Panc1 (cell line): ENCODE measurements around the gene NAA80.

Experiments used
- POLR2AphosphoS5 ChIP-seq: IDR thresholded peaks from 2 replicates; pipeline ENCODE4 v1.6.1; 2012; ENCODE audit warnings: mild to moderate bottlenecking, low read depth, low read length, moderate library complexity
- TF ChIP-seq, protein P1 (sequence below): fragments of 450-650 bp; IDR thresholded peaks from 2 replicates; pipeline ENCODE4 v1.5.1; 2017; ENCODE audit warnings: mild to moderate bottlenecking
- TF ChIP-seq, protein P2 (sequence below), 2 experiments: IDR thresholded peaks; 2 replicates each; pipeline ENCODE4 v1.6.1; 2011 to 2012; ENCODE audit warnings: low read depth in 2 of 2, control low read depth in 1 of 2, low read length in 1 of 2, mild to moderate bottlenecking in 1 of 2, moderate library complexity in 1 of 2; ENCODE audit not compliant: insufficient read depth in 1 of 2

DNA sequence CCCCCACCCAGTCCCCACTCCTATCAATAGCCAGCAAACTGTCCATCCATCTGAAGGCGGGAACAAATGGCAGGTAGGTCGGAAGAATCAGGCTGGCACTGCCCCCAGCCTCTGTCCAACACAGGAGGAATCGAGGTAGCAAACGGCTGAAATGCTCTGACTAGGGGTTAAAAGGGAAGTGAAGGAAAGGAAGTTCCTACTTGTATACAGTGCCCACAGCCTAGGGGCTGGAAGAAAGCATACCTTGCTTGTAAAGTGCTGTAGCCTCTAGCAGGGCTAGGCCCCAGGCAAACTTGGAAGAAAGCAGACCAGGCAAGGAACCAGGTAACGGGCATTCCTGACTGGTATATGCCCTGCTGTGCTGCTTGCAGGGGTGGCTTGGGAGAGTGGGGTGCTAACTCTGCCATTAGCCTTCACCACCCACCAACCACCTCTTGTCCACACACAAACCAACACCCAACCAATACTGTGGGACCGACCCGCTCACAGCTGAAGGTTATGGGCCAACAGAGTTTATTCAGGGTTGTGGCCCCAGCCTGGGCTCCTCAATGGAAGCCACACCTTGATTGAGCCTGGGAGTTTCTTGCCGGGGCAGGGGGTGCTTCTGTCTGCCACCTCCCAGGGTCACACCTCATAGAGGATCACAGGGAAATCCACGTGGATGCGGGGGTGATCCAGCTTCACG lies 26.4 kb upstream of the NAA80 start:
- TF ChIP-seq, protein P1, sequence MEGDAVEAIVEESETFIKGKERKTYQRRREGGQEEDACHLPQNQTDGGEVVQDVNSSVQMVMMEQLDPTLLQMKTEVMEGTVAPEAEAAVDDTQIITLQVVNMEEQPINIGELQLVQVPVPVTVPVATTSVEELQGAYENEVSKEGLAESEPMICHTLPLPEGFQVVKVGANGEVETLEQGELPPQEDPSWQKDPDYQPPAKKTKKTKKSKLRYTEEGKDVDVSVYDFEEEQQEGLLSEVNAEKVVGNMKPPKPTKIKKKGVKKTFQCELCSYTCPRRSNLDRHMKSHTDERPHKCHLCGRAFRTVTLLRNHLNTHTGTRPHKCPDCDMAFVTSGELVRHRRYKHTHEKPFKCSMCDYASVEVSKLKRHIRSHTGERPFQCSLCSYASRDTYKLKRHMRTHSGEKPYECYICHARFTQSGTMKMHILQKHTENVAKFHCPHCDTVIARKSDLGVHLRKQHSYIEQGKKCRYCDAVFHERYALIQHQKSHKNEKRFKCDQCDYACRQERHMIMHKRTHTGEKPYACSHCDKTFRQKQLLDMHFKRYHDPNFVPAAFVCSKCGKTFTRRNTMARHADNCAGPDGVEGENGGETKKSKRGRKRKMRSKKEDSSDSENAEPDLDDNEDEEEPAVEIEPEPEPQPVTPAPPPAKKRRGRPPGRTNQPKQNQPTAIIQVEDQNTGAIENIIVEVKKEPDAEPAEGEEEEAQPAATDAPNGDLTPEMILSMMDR: no peak
- TF ChIP-seq, protein P2, sequence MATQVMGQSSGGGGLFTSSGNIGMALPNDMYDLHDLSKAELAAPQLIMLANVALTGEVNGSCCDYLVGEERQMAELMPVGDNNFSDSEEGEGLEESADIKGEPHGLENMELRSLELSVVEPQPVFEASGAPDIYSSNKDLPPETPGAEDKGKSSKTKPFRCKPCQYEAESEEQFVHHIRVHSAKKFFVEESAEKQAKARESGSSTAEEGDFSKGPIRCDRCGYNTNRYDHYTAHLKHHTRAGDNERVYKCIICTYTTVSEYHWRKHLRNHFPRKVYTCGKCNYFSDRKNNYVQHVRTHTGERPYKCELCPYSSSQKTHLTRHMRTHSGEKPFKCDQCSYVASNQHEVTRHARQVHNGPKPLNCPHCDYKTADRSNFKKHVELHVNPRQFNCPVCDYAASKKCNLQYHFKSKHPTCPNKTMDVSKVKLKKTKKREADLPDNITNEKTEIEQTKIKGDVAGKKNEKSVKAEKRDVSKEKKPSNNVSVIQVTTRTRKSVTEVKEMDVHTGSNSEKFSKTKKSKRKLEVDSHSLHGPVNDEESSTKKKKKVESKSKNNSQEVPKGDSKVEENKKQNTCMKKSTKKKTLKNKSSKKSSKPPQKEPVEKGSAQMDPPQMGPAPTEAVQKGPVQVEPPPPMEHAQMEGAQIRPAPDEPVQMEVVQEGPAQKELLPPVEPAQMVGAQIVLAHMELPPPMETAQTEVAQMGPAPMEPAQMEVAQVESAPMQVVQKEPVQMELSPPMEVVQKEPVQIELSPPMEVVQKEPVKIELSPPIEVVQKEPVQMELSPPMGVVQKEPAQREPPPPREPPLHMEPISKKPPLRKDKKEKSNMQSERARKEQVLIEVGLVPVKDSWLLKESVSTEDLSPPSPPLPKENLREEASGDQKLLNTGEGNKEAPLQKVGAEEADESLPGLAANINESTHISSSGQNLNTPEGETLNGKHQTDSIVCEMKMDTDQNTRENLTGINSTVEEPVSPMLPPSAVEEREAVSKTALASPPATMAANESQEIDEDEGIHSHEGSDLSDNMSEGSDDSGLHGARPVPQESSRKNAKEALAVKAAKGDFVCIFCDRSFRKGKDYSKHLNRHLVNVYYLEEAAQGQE (IDR thresholded peaks at IDR 0.05; ENCODE audit: insufficient read depth in 1 of 2, low read depth in 2 of 2, low read length in 1 of 2): no peak
- TF ChIP-seq POLR2AphosphoS5: no peak
